Hematopoietic multipotent progenitor cell treated with erythropoietin and hydrocortisone succinate and interleukin-3 and kit ligand, for 17 days (in vitro differentiated cells): ENCODE data around the gene PACRG.
"Not testable (repeated sequence)": the region's sequence is repeated elsewhere in the genome, so short reads cannot be mapped to it uniquely, and the experiment has no call there.

Experiments
- DNase-seq: peaks from one replicate; pipeline ENCODE4 v3.0.0-alpha.2; 2015; ENCODE audit warnings: low spot score

PACRG gene

GRCh38 chr6:163290545-163291274 is 562.9 kb downstream of the PACRG start:
- no peak for DNase-seq

GRCh38 chr6:163291622-163292021 is 563.8 kb downstream of the PACRG start:
- DNase-seq = no peak

- no peak for DNase-seq
Observed at GRCh38 chr6:163293286-163293685, 565.5 kb downstream of the PACRG start.

GRCh38 chr6:163294734-163295133 is 567.0 kb downstream of the PACRG start:
- no peak for DNase-seq

GRCh38 chr6:163296835-163297519 is 569.2 kb downstream of the PACRG start:
- DNase-seq = no peak

GRCh38 chr6:163298079-163298830 is 570.5 kb downstream of the PACRG start:
- DNase-seq = no peak

- DNase-seq = no peak
Observed at GRCh38 chr6:163300838-163301237, 573.1 kb downstream of the PACRG start.

- DNase-seq = no peak
Observed at GRCh38 chr6:163301726-163302635, 574.2 kb downstream of the PACRG start.

GRCh38 chr6:163302747-163303146 is 575.0 kb downstream of the PACRG start:
- DNase-seq = no peak

GRCh38 chr6:163306000-163306399 is 578.2 kb downstream of the PACRG start:
- DNase-seq = no peak

GRCh38 chr6:163308629-163309440 is 581.1 kb downstream of the PACRG start:
- no peak for DNase-seq

GRCh38 chr6:163309491-163310026 is 581.8 kb downstream of the PACRG start:
- no peak for DNase-seq

GRCh38 chr6:163310096-163310972 is 582.6 kb downstream of the PACRG start:
- DNase-seq = no peak

GRCh38 chr6:163310973-163311383 is 583.2 kb downstream of the PACRG start:
- DNase-seq = no peak

- no peak for DNase-seq
Observed at GRCh38 chr6:163311830-163312229, 584.1 kb downstream of the PACRG start.

- no peak for DNase-seq
Observed at GRCh38 chr6:163313566-163313965, 585.8 kb downstream of the PACRG start.

- no peak for DNase-seq
Observed at GRCh38 chr6:163313981-163314380, 586.2 kb downstream of the PACRG start.

GRCh38 chr6:163314791-163315470 is 587.2 kb downstream of the PACRG start:
- no peak for DNase-seq

- DNase-seq = not testable (repeated sequence)
Observed at GRCh38 chr6:163316866-163317495, 589.2 kb downstream of the PACRG start.
